ENCODE results near the gene MMP1. TPM values are rescaled to one million over a fixed set of nuclear protein-coding genes. Genes with fewer than 3 reads are reported as not detected.

MMP1 gene
- total RNA-seq, 1 experiment from 2014 or later: 25.2 TPM

- DNase-seq (ENCODE audit: extremely low read depth, low read depth): no peak
These were observed 12.0 kb upstream of the MMP1 start for GRCh38 chr11:102809971-102810370.

- DNase-seq (ENCODE audit: extremely low read depth, low read depth): peak; percentile 55
These were observed 10.0 kb upstream of the MMP1 start for GRCh38 chr11:102807921-102808320.

- DNase-seq (ENCODE audit: extremely low read depth, low read depth): no peak
These were observed 8.3 kb upstream of the MMP1 start for GRCh38 chr11:102806296-102806695.

GRCh38 chr11:102802341-102802740 is 4.4 kb upstream of the MMP1 start:
- DNase-seq (ENCODE audit: extremely low read depth, low read depth): no peak

GRCh38 chr11:102800767-102801166 is 2.8 kb upstream of the MMP1 start:
- no peak for DNase-seq (ENCODE audit: extremely low read depth, low read depth)

- no peak for DNase-seq (ENCODE audit: extremely low read depth, low read depth)
These were observed 1.9 kb upstream of the MMP1 start for GRCh38 chr11:102799681-102800340.

GRCh38 chr11:102794382-102794781 is 3.6 kb downstream of the MMP1 start:
- DNase-seq (ENCODE audit: extremely low read depth, low read depth): no peak

- no peak for DNase-seq (ENCODE audit: extremely low read depth, low read depth)
These were observed 4.2 kb downstream of the MMP1 start for GRCh38 chr11:102793677-102794290.

GRCh38 chr11:102792604-102793003 is 5.4 kb downstream of the MMP1 start:
- DNase-seq (ENCODE audit: extremely low read depth, low read depth): no peak

GRCh38 chr11:102791271-102792036 is 6.5 kb downstream of the MMP1 start:
- no peak for DNase-seq (ENCODE audit: extremely low read depth, low read depth)

GRCh38 chr11:102788334-102788995 is 9.5 kb downstream of the MMP1 start:
- no peak for DNase-seq (ENCODE audit: extremely low read depth, low read depth)

GRCh38 chr11:102784380-102784779 is 13.6 kb downstream of the MMP1 start:
- no peak for DNase-seq (ENCODE audit: extremely low read depth, low read depth)

GRCh38 chr11:102783720-102784119 is 14.2 kb downstream of the MMP1 start:
- no peak for DNase-seq (ENCODE audit: extremely low read depth, low read depth)

GRCh38 chr11:102783016-102783415 is 14.9 kb downstream of the MMP1 start:
- no peak for DNase-seq (ENCODE audit: extremely low read depth, low read depth)

- no peak for DNase-seq (ENCODE audit: extremely low read depth, low read depth)
These were observed 16.3 kb downstream of the MMP1 start for GRCh38 chr11:102781676-102782075.

- peak; percentile 46 for DNase-seq (ENCODE audit: extremely low read depth, low read depth)
These were observed 17.5 kb downstream of the MMP1 start, which contains the start of gene MMP10 for GRCh38 chr11:102780491-102780918. MMP10 (minus strand) TSS chr11:102780628; CDS start chr11:102780591, 37 bp downstream.

- peak; percentile 68 for DNase-seq (ENCODE audit: extremely low read depth, low read depth)
These were observed 21.5 kb downstream of the MMP1 start for GRCh38 chr11:102776454-102776853.

GRCh38 chr11:102773386-102773785 is 24.6 kb downstream of the MMP1 start:
- DNase-seq (ENCODE audit: extremely low read depth, low read depth): no peak

GRCh38 chr11:102771351-102771750 is 26.6 kb downstream of the MMP1 start:
- no peak for DNase-seq (ENCODE audit: extremely low read depth, low read depth)

GRCh38 chr11:102770191-102770590 is 27.8 kb downstream of the MMP1 start:
- no peak for DNase-seq (ENCODE audit: extremely low read depth, low read depth)

- no peak for DNase-seq (ENCODE audit: extremely low read depth, low read depth)
These were observed 30.2 kb downstream of the MMP1 start for GRCh38 chr11:102767800-102768199.

Data from NCI-H460 (cell line).